OCI-M1 (cell line): Measurements from ENCODE around the gene RDH16.
"Not testable (repeated sequence)": the region's sequence is repeated elsewhere in the genome, so short reads cannot be mapped to it uniquely, and the experiment has no call there.

Experiments
- DNase-seq: peaks from one replicate; lab custom pipeline; 2025; lab: John Stamatoyannopoulos, UW

The RDH16 gene

GRCh38 chr12:56921346-56921745, 36.1 kb downstream of the RDH16 start:
- DNase-seq, result no peak

- not testable (repeated sequence) for DNase-seq
These were observed 39.3 kb downstream of the RDH16 start for GRCh38 chr12:56918139-56918538.

- DNase-seq, result no peak
These were observed 40.4 kb downstream of the RDH16 start for GRCh38 chr12:56916996-56917333.

GRCh38 chr12:56916296-56916995, 41.0 kb downstream of the RDH16 start:
- DNase-seq, result no peak

GRCh38 chr12:56914724-56915123, 42.7 kb downstream of the RDH16 start:
- no peak for DNase-seq

GRCh38 chr12:56914256-56914655, 43.2 kb downstream of the RDH16 start:
- no peak for DNase-seq

- DNase-seq, result not testable (repeated sequence)
These were observed 48.0 kb downstream of the RDH16 start for GRCh38 chr12:56909403-56909802.

- no peak for DNase-seq
These were observed 49.3 kb downstream of the RDH16 start for GRCh38 chr12:56908136-56908535.

GRCh38 chr12:56905852-56906251, 51.6 kb downstream of the RDH16 start:
- DNase-seq, result no peak

GRCh38 chr12:56903374-56903773, 54.0 kb downstream of the RDH16 start:
- no peak for DNase-seq
